ENCODE data around the gene UBE2F.
"Not testable (repeated sequence)": the region's sequence is repeated elsewhere in the genome, so short reads cannot be mapped to it uniquely, and the experiment has no call there.

The UBE2F gene

DNA sequence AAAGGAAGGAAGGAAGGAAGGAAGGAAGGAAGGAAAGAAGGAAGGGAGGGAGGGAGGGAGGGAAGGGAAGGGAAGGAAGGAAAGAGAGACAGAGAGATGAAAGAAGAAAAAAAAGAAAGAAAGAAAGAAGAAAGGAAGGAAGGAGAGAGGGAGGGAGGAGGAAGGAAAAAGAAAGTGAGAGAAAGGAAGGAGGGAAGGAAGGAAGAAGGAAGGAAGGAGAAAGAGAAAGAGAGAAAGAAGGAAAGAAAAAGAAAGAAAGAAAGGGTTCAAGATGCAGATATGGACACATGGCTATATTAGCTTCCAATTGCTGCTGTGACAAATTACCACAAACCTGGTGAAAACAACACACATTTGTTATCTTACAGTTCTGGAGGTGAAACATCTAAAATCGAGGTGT, 20.4 kb upstream of the UBE2F start:
- no peak for DNase-seq

DNA sequence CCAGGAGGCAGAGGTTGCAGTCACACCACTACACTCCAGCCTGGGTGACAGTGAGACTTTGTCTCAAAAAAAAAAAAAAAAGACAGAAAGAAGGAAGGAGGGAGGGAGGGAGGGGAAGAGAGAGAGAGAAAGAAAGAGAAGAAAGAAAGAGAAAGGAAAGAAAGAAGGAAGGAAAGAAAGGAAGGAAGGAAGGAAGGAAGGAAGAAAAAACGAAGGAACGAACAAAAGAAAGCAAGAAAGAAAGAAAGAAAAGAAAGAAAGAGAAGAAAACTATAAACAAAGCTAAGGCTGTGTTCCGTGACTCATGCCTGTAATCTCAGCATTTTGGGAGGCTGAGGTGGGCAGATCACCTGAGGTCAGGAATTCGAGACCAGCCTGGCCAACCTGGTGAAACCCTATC, 15.5 kb upstream of the UBE2F start:
- DNase-seq = not testable (repeated sequence)

DNA sequence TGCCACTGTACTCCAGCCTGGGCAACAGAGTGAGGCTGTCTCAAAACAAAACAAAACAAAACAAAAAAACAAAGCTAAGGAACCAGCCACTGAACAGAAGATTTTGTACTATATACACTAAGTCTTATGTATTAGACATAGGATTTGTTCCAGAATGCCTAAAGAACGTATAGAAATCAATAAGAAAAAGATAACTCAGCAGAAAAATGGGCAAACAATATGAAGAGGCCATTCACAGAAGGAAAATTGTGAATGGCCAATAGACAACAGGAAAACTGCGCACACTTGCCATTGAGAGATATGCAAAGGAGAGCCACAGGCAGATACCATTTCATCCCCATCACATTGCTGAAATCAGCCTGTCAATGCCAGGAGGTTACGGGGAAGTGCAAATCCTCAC, 14.9 kb upstream of the UBE2F start:
- DNase-seq = no peak

DNA sequence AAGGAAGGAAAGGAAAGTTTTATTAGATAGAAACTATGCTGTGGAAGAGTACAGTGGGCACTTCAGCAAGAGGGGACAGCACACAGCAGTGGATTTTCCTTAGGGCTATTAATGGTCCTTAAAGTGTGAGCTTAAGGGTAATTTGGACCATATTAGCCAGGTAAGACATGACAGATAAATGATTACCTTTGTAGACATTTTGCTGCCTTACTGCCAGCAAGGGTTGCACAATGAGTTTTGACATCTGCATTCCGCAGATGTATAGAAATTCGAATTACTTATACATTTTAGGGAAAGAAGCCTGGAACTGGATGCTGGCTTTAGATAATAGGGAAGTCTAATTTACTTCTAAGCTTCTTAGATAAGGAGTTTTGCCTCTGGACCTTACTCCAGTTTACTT, 14.0 kb upstream of the UBE2F start:
- DNase-seq = no peak

DNA sequence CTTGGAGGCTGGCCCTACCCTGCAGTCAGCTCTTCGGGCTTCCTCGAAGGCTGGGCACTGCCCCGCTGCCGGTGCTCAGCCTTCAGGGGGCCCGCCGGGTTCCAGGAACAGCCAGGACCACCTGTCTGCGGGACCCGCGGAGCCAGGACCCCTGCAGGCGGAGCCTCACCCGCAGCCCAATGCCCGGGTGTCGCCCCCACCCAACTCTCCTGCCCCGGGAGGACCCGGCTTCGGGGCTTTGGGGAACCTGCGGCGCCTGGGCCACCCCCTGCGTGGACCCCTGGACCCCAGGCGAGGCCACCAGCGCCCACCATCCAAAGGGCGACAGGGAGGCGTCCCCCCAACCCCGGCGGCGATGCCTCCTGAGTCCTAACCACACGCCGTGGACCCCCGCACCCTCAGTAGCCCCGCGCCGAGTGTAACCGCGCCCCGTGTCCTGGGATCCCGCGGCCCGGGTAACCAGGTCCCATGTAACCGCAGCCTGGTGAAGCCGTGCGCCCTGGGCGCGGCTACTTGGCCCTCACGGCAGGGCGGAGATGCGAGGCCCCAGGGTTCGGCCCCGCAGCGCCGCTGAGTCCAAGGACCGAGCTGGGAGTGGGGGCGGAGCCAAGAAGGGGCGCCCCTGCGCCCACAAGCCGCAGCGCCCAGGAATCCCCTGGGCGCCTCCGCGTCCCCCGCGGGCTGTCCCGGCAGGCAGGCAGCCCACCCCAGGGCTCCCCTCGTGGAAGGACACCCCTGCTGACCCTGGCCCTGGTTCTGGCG, 11.0 kb upstream of the UBE2F start:
- DNase-seq = no peak

DNA sequence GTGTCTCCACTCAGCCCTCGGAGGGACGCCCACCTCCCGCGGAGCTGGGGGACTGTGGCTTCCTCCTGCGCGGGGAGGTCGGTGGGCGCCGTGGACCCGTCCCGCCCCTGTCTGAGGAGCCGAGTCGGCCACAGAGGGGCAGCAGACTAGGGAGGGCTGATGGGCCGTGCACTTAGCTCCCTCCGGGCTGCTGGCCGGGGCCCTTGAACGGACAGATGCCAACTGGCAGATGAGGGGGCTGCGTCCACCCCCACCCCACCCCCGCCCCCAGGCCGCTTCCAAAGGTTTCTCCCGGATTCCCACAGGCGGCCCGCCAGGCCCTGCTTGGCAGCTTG, 10.4 kb upstream of the UBE2F start:
- no peak for DNase-seq

DNA sequence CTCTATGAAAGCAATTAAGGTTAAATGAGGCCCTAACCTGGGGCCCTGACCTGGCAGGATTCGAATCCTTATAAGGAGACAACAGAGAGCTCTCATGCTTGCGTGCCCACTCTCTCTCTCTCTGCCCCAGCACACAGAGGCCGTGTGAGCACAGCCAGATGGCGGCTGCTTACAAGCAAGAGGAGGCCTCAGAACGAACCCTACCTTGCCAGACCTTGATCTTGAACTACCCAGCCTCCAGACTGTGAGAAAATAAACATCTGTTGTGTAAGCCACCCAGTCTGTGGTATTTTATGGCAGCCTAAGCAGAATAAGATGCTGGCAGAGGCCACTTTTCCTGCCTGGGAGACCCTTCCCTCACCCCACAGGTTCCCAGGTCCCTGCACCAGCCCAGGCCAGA, 5.2 kb upstream of the UBE2F start:
- no peak for DNase-seq

DNA sequence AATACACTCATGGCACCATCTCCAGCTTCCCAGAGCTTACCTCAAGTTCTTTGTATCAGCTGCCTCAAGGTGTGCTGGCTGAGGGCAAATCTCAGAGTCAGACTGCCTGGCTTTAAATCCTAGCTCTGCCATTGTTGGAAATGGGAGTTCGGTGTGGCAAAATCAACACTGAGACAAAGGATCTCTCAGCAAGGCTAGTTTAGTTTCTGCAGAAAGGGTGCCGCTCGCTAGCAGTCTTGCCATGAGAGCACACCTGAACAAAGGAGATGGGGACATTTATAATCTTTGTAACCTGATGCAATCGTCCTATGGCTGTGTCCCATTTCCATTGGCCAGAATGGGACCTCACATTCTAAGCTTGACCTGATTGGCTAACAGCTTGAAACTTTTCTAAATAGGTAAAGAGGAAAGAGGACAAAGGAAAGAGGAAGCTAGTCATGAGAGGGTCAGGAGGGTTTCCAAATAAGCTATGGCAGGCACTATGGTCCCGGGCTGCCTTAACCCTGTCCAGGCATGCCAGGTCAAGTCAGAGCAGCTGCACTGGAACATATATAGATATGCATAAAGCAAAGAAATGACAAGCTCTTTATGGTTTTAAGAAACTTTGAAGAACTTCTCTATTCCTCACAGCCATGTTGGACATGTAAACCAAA, 4.3 kb upstream of the UBE2F start:
- DNase-seq = no peak

DNA sequence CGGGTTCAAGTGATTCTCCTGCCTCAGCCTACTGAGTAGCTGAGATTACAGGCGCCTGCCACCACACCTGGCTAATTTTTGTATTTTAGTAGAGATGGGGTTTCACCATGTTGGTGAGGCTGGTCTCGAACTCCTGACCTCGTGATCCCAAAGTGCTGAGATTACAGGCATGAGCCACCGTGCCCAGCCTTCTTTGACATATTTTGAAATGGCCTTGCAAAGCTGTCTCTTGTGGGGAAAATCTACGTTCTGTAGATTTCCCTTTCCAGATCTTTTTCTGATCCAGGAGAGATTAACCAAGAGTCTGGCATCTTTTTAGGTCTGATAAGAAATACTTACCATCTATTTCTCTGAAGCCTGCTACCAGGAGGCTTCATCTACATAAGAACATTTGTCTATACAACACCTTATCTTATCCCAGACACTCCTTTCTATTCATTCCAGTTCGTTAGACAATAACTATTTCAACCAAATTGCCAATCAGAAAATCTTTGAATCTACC, 3.3 kb upstream of the UBE2F start:
- DNase-seq = not testable (repeated sequence)

DNA sequence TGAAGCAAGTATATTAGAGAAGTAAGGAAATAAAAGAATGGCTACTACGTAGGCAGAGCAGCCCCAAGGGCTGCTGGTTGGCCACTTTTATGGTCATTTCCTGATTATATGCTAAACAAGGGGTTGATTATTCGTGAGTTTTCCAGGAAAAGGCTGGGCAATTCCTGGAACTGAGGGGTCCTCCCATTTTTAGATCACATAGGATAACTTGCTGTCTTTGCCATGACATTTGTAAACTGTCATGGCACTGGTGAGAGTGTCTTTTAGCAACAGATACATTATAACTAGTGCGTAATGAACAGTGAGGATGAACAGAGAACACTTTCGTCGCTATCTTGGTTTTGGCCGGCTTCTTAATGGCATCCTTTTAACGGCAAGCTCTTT, 2.6 kb upstream of the UBE2F start:
- no peak for DNase-seq

DNA sequence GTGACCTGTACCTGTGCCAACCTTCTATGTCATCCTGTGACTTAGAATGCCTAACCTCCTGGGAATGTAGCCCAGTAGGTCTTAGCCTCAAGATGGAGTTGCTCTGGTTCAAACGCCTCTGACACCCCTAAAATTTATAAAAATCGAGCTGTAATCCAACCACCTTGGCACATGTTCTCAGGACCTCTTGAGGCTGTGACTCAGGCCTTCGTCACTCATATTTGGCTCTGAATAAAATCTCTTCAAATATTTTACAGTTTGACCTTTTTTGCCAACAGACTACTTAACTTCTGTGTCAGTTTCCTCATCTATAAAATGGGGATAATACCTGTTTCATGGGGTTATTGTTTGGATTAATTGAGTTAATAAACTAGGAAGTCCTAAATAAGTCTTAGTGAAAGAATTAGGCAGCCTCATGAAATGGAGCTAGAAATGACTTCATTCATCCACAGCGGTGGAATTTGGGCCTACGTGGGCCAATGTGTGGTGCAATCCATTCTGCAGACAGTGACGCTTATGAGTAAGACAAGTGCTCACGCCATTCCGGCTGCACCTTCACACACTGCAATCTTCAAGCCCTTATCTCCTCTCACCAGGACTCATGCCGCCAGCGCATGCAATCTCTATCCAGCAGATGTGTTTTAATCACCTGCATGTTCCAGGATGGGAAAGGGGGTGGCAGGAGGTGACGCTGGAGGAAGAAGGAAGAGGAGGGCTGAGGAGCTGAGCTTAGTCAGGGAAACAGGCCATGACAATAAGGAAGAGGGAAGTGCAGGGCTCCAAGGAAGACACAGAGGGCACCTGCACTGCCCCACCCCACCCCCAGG, 2.0 kb upstream of the UBE2F start:
- DNase-seq = no peak

DNA sequence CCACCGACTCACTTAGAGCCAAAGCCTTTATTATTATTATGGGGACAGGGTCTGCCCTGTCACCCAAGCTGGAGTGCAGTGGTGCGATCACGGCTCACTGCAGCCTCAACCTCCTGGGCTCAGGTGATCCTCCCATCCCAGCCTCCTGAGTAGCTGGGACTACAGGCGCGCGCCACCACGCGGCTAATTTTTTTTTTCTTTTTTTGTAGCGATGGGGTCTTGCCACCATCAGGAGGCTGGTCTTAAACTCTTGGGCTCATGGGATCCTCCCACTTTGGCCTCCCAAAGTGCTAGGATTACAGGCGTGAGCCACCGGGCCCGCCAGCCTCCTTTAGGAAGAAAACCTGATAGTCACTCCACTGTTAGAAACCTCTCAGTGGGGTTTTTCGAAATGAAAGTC, 970 bp upstream of the UBE2F start:
- not testable (repeated sequence) for DNase-seq

DNA sequence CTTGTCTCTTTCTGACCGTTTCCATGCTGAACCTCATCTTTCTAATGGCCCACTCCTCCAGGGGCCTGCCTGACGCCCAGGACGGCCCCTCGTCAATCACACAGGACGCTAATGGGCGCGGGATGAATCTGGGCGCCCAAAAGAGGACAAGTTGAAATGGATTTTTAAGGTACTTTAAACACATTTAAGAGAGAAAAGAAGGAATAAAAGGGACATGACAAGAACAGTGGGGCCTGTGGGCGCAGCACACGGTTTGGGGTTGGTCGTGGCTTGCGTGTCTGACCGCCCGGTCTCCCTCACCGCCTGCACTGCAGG, 607 bp upstream of the UBE2F start:
- DNase-seq = no peak

DNA sequence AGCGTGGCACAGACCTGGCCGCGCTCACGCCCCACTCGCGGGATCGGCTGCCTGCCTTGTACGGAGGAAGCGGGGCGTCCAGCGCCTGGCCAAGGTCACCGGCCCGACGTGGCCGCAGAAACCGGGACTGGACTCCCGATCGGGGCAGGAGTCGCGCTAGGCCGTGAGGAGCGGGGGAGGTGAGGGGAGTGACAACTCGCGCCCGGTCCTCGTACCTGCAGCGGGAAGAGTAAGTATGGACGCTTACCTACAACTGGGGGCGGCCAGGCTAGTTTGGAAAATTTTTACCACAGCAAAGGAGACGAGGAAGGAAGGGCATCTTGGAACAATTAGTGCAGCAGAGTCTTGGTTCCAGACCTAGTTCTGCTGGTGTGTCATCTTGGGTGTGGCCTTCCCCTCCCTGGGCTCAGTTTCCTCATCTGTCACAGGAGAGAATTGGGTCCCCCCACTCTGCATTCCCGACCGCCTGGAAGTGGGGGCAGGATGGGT, 693 bp downstream of the UBE2F start:
- no peak for DNase-seq

DNA sequence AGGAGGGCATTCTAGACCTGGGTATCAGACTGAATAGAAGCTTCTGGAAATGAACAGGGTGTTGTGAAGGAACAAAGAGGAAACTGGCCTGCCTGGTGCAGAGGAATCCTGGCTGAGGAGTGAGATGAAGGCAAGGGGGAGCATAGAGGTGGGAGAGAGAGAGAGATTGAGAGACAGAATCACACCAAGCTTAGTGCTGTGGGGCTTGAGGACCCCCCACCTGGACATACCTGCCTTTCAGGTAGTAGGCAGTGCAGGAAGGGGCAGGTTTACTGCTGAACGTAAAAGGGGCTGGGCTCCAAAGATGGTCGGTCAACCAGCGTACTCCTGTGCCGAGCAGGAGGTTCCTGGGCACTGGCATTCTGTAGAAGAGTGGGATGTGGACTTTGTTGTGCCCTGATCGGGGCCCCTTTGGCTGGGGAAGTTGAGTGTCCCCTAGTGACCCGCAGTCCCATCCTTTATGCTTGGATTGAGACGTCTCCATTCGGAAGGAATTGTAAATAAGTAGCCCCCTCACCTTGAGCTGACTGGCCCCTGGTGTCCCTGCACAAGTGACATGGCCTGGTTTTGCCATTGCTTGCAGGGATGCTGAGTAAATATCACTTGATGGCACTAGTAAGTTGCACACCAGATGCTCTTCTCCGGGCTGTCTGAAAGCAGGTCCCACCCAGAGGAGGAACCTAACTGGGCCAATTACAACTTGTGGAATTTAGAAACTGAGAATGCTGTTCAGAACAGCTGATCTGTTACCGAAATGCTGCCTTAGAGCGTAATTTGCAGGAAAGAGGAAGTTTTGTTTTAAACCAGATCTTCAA, 1.4 kb downstream of the UBE2F start:
- no peak for DNase-seq

DNA sequence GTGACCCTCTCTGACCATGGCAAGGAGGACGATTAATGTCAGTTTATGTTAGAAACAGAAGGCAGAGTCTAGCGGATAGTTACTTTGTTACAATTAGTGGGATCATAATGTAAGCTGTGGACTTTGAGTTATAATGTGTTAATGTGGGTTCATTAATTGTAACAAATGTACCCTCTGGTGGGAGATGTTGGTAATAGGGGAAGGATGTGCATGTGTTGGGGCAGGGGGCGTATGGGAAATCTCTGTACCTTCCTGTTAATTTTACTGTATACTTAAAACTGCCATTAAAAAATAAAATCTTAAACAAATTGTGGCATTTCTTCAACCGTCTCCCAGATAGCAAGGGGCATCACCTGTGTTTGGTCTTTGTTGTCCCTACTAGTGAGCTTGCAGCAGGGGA, 4.8 kb downstream of the UBE2F start:
- no peak for DNase-seq

DNA sequence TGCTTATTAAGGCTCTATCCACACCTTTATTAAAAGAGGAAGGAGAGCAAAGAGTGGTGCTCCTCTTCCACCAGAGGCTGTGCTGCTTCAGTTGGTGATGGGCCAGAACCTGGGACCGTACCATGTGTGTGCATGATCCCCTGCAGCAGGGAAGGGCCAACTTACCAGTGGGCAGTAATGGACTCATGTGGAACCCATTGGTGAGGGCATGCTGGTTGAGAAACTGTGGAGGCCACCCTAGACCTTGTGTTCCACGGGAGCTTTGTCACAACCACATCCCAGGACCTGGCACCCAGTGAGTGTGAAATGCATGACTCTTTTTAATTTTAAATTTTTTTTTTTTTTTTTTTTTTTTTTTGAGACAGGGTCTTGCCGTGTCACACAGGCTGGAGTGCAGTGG, 5.4 kb downstream of the UBE2F start:
- DNase-seq = no peak

DNA sequence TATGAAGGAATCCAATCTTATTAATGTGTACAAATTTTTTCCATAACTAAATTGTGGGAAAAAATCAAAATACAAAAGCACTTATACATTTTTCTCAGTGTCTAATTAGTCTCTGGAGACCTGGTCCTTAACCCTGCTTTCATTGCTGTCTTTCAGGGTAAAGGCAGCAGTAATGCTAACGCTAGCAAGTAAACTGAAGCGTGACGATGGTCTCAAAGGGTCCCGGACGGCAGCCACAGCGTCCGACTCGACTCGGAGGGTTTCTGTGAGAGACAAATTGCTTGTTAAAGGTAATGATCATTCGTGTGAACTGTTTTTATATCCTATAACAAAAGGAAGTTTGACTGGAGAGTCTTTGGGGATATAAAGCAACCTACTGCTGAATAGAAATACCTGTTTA, 6.1 kb downstream of the UBE2F start:
- no peak for DNase-seq

DNA sequence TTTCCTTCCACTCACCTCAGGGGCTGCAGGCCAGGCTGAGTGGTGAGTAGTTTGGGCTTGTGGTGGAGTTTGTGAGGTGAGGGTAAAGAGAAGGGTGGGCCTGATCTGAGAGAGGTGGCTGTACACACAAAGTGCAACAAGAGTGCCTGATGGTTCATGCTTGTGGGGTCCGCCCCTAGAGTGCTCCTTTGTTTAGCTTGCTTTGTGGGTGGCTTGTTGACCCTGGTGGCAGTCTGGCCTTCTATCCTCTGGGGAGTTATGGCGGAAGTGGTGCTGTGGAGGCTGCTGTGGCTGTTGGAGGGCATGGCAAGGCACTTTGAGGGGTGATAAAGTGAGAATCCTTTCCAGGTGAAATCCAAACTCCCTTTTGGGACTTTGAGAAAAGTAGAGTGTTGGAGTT, 10.6 kb downstream of the UBE2F start:
- no peak for DNase-seq

DNA sequence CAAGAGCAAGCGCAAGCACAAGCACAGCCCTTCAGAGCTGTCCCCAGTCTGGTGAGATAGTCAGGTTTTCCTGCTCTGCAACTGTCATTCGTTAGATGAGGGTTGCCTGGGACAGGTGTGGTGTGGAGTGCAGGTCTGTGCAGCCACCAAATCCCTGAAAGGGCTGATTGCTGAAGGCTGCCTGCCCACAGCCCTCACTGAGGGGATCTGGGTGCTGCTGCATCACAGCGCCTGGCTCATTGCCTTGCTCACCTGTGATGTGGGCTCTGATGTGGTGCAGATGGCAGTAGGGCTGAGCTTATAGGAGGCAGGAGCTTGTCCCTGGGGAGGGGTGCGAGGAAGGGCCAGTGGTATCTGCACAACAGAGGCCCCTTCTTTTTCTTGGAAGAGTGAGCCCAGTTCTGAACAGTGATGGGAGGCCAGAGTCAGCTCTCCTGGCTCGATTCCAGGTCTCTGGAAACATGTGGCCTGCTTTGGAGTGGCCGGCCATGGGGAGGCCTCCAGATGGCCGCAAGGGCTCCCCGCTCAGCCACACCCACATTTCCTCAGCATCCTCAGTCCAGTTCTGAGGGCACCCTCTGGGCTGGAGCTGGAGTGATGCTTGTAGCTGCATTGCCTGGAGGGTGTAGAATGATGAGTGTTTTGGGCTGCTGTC, 11.4 kb downstream of the UBE2F start:
- DNase-seq = no peak

DNA sequence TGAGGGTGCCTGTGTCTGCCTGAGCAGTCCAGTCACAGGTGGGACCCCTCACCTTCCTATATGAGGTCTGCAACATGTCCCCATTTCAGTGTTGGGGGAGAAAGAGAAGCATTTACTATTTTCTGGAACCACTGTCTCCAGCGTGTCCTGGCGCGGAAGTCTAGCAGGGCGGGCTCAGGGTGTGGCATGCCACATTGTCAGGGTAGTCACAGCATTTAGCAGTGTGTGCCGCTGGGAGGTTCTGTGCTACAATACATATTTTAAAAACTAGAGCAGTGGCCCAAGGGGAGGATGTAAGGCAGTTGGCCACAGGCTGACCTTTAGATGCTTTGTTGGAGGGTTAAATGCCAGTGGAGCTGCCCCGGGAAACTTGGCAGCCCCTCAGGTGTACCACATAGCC, 12.5 kb downstream of the UBE2F start:
- DNase-seq = no peak

DNA sequence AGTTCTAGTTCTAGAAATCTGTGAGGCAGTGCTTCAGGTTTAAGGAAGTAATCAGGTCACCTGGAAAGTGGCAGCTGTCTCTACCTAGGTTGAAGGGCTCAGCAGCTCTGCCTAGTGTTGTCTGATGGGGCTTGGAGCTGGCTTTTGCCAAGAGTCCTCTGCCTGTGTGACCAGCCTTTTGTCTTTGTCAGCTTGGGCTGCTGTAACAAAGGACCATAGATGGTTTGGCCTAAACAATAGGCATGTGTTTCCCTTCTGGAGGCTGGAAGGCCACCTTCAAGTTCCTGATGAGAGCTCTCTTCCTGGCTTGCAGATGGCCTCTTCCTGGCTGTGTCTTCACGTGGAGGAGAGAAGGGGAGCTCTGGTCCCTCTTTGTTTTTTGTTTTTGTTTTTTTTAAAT, 13.3 kb downstream of the UBE2F start:
- DNase-seq = no peak

DNA sequence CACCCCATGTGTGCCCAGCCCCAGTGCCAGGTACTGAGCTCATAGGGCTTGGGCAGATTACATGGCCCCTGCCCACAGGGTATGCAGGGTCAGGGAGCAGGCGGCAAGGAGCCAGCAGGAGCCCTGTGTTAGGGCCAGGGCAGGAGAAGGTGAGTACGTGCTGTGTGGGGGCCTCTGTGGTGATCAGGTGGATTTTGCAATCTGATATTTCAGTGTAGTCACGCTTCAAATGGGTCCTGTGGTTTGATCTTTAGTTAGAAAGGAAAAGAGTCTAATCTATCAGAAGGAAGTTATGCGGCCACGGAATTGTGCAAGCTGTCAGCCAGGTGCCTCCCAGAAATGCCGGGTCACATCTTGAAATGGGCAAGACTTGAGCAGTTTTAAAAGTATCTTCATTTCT, 13.9 kb downstream of the UBE2F start:
- no peak for DNase-seq
